ENCODE data around the gene PRIMPOL.
"Not testable (repeated sequence)": the region's sequence is repeated elsewhere in the genome, so short reads cannot be mapped to it uniquely, and the experiment has no call there.

Gene PRIMPOL

GRCh38 chr4:184649026-184649970 is at the start of gene PRIMPOL, which contains the start of gene CASP3:
PRIMPOL (plus strand) TSS chr4:184649738; CDS start chr4:184657141, 7,403 bp downstream.
CASP3 (minus strand) TSS chr4:184649447; CDS start chr4:184638453, 10,994 bp downstream.
- DNase-seq, result peak; percentile 95

- DNase-seq, result not testable (repeated sequence)
These were observed 48.6 kb upstream of the PRIMPOL start for GRCh38 chr4:184600982-184601381.

- not testable (repeated sequence) for DNase-seq
These were observed 46.7 kb upstream of the PRIMPOL start for GRCh38 chr4:184602857-184603256.

- not testable (repeated sequence) for DNase-seq
These were observed 42.1 kb upstream of the PRIMPOL start for GRCh38 chr4:184607429-184607828.

- no peak for DNase-seq
These were observed 37.5 kb upstream of the PRIMPOL start for GRCh38 chr4:184612074-184612473.

GRCh38 chr4:184613405-184613804 is 36.1 kb upstream of the PRIMPOL start:
- DNase-seq, result no peak

GRCh38 chr4:184614509-184614908 is 35.0 kb upstream of the PRIMPOL start:
- DNase-seq, result no peak

- DNase-seq, result not testable (repeated sequence)
These were observed 33.4 kb upstream of the PRIMPOL start for GRCh38 chr4:184616168-184616567.

- DNase-seq, result no peak
These were observed 32.6 kb upstream of the PRIMPOL start for GRCh38 chr4:184616633-184617551.

GRCh38 chr4:184617600-184618196 is 31.8 kb upstream of the PRIMPOL start:
- DNase-seq, result no peak

GRCh38 chr4:184620212-184620867 is 29.2 kb upstream of the PRIMPOL start:
- no peak for DNase-seq

GRCh38 chr4:184621518-184621917 is 28.0 kb upstream of the PRIMPOL start:
- DNase-seq, result no peak

GRCh38 chr4:184624504-184624903 is 25.0 kb upstream of the PRIMPOL start:
- DNase-seq, result not testable (repeated sequence)

GRCh38 chr4:184624972-184625554 is 24.5 kb upstream of the PRIMPOL start:
- no peak for DNase-seq

GRCh38 chr4:184625783-184626596 is 23.5 kb upstream of the PRIMPOL start:
- DNase-seq, result not testable (repeated sequence)

GRCh38 chr4:184628103-184628502 is 21.4 kb upstream of the PRIMPOL start:
- no peak for DNase-seq

- DNase-seq, result no peak
These were observed 16.7 kb upstream of the PRIMPOL start for GRCh38 chr4:184632842-184633241.

- no peak for DNase-seq
These were observed 14.2 kb upstream of the PRIMPOL start for GRCh38 chr4:184635381-184635780.

GRCh38 chr4:184636144-184636543 is 13.4 kb upstream of the PRIMPOL start:
- DNase-seq, result no peak

- DNase-seq, result no peak
These were observed 12.6 kb upstream of the PRIMPOL start for GRCh38 chr4:184636897-184637296.

GRCh38 chr4:184641022-184641421 is 8.5 kb upstream of the PRIMPOL start:
- DNase-seq, result no peak
